Adrenal gland (tissue), 5 donors: ENCODE data around the gene COX7A1.

Source experiments
- CTCF ChIP-seq, 6 experiments: fragments of 450-650 bp in 4 of 6; fragments of 200-600 bp in 2 of 6; sonication (generic) in 1 of 6; IDR thresholded peaks; 1 replicate in 5 of 6; 2 replicates in 1 of 6; pipeline versions ENCODE4 v1.5.1 to v1.8.0; 2016 to 2021; ENCODE audit warnings: antibody characterized with exemption in 6 of 6, mild to moderate bottlenecking in 2 of 6, moderate library complexity in 1 of 6
- POLR2A ChIP-seq, 2 donors: fragments of 450-650 bp; IDR thresholded peaks; one replicate each; pipeline ENCODE4 v1.6.1; 2017; ENCODE audit warnings: antibody characterized with exemption in 2 of 2, mild to moderate bottlenecking in 2 of 2, moderate library complexity in 1 of 2
- donor health status: DM: no; HTN: no; CAD: no.

- TF ChIP-seq POLR2A (IDR thresholded peaks at IDR 0.05) (no peak), CTCF (IDR thresholded peaks at IDR 0.05) (no peak)
Observed at GRCh38 chr19:36163813-36164212, 11.6 kb upstream of the COX7A1 start.
